HFF-Myc (cell line): ENCODE measurements around the gene VEPH1.

Experiments used
- DNase-seq: peaks from one replicate; pipeline ENCODE4 v3.0.0-alpha.2; 2011; ENCODE audit warnings: low read depth; ENCODE audit errors: extremely low read depth
- H3K4me3 ChIP-seq: replicated peaks from 2 replicates; pipeline ENCODE4 v1.5.1; 2011; ENCODE audit warnings: low read depth, mild to moderate bottlenecking, control low read depth, low read length
- TF ChIP-seq, protein P1 (sequence below): IDR thresholded peaks from 2 replicates; pipeline ENCODE4 v1.5.1; 2012; ENCODE audit warnings: mild to moderate bottlenecking, low read depth, low read length, control low read depth; ENCODE audit errors: missing control alignments

The VEPH1 gene

DNA sequence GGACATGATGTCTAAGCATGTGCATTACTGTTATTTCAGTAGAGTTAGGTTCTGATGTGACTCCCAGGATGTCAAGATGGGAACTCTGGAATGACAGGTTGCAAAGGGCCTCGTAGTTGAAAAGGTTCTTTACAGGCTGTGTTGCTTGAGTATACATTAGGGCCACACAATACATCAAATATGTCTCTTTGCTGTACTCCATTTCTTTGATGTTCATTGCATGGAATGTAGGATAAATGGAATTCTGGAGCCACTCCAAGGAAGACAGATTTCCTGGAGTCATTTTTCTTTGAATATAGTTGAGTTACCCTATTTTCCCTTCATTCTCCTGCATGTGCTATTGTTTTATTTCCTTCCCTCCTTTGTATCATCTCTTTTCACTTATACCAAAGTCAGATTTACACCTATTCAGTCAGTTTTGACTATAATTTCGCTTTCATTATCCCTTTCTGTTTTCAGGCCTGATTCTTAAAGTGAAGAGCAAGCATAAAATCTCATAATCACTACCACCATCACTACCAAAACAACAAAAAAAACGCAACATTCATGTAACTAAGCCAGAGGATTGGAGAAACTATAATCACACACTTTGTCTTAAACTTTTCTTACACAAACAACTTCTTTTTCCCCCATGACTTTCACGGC, 127.8 kb downstream of the VEPH1 start:
- TF ChIP-seq, protein P1, sequence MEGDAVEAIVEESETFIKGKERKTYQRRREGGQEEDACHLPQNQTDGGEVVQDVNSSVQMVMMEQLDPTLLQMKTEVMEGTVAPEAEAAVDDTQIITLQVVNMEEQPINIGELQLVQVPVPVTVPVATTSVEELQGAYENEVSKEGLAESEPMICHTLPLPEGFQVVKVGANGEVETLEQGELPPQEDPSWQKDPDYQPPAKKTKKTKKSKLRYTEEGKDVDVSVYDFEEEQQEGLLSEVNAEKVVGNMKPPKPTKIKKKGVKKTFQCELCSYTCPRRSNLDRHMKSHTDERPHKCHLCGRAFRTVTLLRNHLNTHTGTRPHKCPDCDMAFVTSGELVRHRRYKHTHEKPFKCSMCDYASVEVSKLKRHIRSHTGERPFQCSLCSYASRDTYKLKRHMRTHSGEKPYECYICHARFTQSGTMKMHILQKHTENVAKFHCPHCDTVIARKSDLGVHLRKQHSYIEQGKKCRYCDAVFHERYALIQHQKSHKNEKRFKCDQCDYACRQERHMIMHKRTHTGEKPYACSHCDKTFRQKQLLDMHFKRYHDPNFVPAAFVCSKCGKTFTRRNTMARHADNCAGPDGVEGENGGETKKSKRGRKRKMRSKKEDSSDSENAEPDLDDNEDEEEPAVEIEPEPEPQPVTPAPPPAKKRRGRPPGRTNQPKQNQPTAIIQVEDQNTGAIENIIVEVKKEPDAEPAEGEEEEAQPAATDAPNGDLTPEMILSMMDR: no peak
- no peak for DNase-seq
- no peak overlapping the region for H3K4me3 ChIP-seq

DNA sequence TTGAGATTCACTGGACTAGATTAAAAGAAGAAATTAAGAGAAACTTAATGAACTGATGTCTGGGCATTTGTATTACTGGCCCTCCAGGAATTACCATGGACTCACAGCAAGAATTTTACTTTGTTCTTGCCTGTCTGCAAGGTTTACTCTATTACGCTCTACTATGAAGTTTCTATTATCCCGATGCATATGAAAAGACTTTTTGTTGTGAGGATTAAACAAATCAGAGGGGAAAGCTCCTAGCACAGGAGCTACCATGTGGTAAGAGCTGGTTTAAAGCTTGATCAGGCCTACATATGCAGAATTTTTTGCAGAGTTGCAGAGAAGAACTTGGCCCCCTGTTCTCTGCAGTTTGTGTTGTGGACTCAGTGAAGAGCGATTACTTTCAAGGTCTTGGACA, 128.3 kb downstream of the VEPH1 start:
- TF ChIP-seq, protein P1: no peak
- no peak overlapping the region for H3K4me3 ChIP-seq
- no peak for DNase-seq

DNA sequence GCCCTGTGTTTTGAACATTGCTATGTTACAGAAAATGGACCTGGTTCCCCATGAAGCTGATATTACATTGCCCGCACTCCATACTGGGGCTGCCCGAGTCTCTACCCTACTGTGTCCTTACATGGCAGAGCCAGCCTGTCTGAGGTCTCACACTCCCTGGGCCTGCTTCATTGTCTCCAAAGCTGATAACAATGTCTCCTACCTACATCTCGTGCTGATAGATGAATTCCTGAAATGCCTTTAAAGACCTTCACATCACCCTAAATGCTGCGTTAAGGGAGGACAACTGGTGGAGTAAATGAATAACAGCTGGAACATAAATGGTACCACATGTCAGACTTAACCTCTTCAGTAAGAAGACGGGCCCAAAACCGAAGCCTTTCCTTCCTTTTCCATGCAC, 129.4 kb downstream of the VEPH1 start:
- H3K4me3 ChIP-seq: no peak overlapping the region
- peak; percentile 88 for DNase-seq
- TF ChIP-seq, protein P1: no peak

DNA sequence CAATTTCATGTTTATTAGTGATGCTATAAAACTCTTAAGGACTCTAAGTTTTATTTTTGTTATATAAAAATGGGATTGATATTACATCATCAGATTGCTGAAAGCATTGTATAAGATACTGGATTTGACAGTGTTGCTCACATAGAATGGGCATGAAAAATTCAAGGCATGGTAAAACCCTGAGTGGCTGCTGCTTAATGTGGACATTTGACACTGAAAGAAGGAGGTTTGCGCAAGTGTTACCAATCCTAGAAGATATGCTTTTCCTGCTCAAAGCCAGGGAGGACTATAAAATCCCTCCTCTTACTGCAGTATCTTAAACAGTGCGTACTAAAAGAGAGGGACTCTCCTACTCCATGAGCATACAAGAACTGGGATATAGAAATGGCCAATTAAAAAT, 132.3 kb downstream of the VEPH1 start:
- no peak for DNase-seq
- no peak overlapping the region for H3K4me3 ChIP-seq
- TF ChIP-seq, protein P1: no peak

DNA sequence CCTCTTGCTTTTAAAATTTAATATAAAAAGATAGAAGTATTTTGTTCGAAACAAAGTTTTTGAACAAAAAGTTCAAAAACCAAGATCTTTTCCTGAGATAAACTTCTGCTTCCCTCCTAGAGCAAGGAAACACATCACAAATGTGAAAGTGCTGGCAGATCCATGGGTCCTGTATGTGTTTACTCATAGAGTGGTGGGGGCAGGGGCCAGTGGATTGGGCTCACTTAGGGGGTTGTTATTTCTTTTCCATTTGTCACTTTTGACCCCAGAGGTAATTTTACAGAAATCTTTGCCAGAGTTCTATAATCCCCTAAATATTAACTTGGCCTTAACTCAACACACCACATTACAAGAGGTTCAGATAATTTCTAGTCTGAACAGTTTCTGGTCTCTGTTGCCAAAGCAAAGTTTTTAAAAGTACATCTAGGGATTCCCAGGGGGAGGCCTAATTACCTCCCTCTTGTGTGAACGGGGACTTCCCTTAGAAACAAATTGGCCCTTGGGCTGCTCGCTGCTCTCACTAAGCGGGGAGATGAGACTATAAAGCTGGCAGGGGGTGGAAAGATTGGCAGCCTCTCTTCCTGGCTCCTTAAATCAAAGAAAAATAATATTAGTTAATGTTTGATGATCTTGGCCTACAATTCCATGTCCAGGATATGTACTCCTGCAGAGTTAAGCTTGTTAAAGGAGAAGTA, 133.3 kb downstream of the VEPH1 start:
- no peak overlapping the region for H3K4me3 ChIP-seq
- no peak for DNase-seq
- TF ChIP-seq, protein P1: no peak

DNA sequence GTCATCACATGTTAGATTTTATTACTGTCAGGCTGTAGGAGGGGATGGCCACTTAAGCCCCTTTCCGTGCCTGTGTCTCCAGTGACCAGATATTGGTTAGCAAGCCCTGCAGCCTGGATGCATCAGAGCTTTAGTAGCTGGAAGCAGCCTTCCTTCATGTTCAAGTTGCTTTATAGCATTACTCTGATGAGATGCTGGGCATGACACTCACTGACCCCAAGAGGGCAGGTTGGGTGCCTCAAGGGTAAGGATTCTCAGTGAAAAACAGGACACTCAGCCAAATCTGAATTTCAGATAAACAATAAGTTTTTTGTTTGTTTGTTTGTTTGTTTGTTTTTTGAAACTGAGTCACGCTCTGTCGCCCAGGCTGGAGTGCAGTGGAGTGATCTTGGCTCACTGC, 135.0 kb downstream of the VEPH1 start:
- H3K4me3 ChIP-seq: no peak overlapping the region
- TF ChIP-seq, protein P1: no peak
- no peak for DNase-seq
